ENCODE data around the gene ZBTB38.

The ZBTB38 gene

GRCh38 chr3:141370065-141370533 lies 1.8 kb downstream of the ZBTB38 start:
- peak; percentile 59 for DNase-seq

- DNase-seq, result no peak
Observed at GRCh38 chr3:141371882-141372281, 3.6 kb downstream of the ZBTB38 start.

- DNase-seq, result no peak
Observed at GRCh38 chr3:141372656-141373055, 4.4 kb downstream of the ZBTB38 start.

- DNase-seq, result no peak
Observed at GRCh38 chr3:141373232-141373631, 4.9 kb downstream of the ZBTB38 start.

- DNase-seq, result no peak
Observed at GRCh38 chr3:141373768-141374526, 5.6 kb downstream of the ZBTB38 start.

- DNase-seq, result no peak
Observed at GRCh38 chr3:141375381-141376301, 7.3 kb downstream of the ZBTB38 start.

GRCh38 chr3:141377377-141377776 lies 9.1 kb downstream of the ZBTB38 start:
- DNase-seq, result no peak

- no peak for DNase-seq
Observed at GRCh38 chr3:141378556-141378955, 10.3 kb downstream of the ZBTB38 start.

GRCh38 chr3:141379250-141379966 lies 11.1 kb downstream of the ZBTB38 start:
- no peak for DNase-seq

- DNase-seq, result no peak
Observed at GRCh38 chr3:141380279-141380678, 12.0 kb downstream of the ZBTB38 start.

- DNase-seq, result no peak
Observed at GRCh38 chr3:141380987-141381386, 12.7 kb downstream of the ZBTB38 start.

GRCh38 chr3:141382571-141382970 lies 14.3 kb downstream of the ZBTB38 start:
- DNase-seq, result no peak

- DNase-seq, result no peak
Observed at GRCh38 chr3:141383555-141384129, 15.3 kb downstream of the ZBTB38 start.

GRCh38 chr3:141384157-141384556 lies 15.9 kb downstream of the ZBTB38 start:
- no peak for DNase-seq

- no peak for DNase-seq
Observed at GRCh38 chr3:141384575-141384974, 16.3 kb downstream of the ZBTB38 start.

- DNase-seq, result no peak
Observed at GRCh38 chr3:141385406-141386125, 17.3 kb downstream of the ZBTB38 start.

GRCh38 chr3:141386126-141386488 lies 17.8 kb downstream of the ZBTB38 start:
- DNase-seq, result no peak

GRCh38 chr3:141386611-141387111 lies 18.4 kb downstream of the ZBTB38 start:
- no peak for DNase-seq

GRCh38 chr3:141387516-141387915 lies 19.2 kb downstream of the ZBTB38 start:
- no peak for DNase-seq

- DNase-seq, result no peak
Observed at GRCh38 chr3:141388395-141388794, 20.1 kb downstream of the ZBTB38 start.

GRCh38 chr3:141388823-141389621 lies 20.7 kb downstream of the ZBTB38 start:
- no peak for DNase-seq

All from NCI-H446 treated with DMSO at 0.1 percent for 48 hours (cell line).